Fibroblast of peridontal ligament (primary cell): ENCODE results near the gene GCNA.
A peak's percentile ranks its signal among the peaks of the same experiment; 100 is the strongest.
"Not testable (repeated sequence)": the region's sequence is repeated elsewhere in the genome, so short reads cannot be mapped to it uniquely, and the experiment has no call there.

Source experiments
- DNase-seq: peaks from one replicate; pipeline ENCODE4 v3.0.0-alpha.2; 2010; ENCODE audit errors: extremely low read depth

The GCNA gene

DNA sequence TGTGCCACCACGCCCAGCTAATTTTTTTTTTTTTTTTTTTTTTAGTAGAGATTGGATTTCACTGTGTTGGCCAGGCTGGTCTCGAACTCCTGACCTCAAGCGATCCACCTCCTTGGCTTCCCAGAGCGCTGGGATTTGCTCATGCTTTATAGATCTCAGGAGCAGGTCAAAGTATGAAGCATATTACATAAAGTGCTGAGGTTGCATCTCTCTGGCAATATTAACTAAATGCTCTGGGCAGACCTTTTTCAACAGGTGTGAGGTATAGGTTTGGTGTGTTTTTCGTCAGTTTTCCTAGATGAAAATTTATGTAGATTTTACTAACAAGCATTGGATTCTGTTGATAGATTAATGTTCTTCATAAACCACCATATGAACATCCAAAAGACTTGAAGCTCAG is 19.3 kb upstream of the GCNA start:
- DNase-seq: no peak

DNA sequence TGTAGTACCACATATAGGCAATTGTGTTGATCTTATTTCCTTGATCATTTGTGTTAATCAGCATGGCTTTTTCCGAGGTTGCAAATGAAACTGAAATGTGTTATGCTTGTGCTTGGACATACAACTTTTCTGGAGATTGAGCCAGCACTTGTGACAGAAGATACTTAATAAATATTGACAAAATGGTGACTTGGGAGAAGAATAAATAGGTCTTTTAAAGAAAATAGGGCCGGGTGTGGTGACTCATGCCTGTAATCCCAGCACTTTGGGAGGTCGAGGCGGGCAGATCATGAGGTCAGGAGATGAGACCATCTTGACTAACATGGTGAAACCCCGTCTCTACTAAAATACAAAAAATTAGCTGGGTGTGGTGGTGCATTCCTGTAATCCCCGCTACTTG is 18.5 kb upstream of the GCNA start:
- DNase-seq: not testable (repeated sequence)

DNA sequence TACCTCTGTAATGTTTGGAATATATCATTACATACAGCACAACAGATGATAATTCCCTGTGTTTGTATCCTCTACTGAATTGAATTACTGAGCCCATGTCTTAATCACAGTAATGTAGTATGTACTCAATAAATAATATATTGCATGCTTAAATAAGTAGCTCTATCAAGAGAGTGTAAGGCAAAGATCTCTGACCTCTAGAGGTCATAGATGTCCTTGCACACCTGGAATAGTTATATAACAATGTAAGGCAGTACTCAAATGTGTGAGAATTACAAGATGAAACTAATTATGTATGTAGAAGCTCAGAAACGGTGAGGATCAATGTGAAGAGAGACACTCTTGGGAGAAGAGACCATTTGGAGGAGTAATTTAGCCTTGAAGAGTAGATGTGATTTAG is 14.3 kb upstream of the GCNA start:
- no peak for DNase-seq

DNA sequence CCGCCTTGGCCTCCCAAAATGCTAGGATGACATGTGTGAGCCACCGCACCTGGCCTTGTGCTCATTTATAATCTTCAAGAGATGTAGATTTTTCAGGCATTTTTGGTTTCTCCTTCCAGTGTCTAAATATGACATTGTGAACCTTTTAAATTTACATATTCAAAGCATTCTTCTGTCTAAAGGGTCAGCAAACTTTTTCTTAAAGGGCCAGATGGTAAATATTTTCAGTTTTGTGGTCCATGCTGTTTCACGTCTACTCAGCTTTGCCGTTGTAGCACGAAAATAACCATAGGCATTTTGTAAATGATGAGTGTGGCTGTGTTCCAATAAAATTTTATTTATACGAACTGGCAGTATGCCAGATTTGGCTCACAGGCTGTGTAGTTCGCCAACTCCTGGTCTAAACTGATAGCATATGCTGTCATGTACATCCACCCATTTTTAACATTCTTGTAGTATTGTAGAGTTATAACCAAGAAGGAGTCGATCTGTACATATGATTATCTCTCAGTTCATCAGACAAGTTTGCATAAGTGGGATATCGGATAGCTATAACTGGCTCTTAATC is 12.7 kb upstream of the GCNA start:
- DNase-seq: peak; percentile 13

DNA sequence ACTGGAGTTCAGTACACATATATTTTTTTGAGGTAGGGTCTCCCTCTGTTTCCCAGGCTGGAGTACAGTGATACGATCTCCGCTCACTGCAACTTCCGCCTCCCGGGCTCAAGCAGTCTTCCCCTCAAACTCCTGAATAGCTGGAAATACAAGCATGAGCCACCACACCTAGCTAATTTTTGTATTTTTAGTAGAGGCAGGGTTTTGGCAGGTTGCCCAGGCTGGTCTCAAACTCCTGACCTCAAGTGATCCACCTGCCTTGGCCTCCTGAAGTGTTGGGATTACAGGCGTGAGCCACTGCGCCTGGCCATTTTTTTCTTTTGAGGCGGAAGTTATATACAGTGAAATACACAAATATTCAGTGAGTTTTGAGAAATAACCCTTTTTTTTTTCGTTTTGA is 6.8 kb upstream of the GCNA start:
- DNase-seq: not testable (repeated sequence)

DNA sequence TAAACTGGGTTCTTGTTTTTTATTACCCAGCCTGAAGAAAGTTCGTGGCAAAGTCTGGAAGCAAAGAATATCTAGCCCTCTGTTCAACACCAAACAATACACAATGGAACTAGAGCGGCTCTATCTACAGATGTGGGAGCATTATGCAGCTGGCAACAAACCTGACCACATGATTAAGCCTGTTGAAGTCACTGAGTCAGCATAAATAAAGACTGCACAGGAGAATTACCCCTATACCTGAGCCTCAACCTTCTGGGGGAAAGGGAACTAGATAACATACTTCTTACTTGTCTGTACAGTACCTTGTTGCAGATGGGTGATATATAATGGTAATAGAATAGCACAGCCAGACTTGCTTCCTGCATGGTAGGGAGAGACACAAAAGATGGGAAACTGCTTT is 4.6 kb upstream of the GCNA start:
- no peak for DNase-seq

DNA sequence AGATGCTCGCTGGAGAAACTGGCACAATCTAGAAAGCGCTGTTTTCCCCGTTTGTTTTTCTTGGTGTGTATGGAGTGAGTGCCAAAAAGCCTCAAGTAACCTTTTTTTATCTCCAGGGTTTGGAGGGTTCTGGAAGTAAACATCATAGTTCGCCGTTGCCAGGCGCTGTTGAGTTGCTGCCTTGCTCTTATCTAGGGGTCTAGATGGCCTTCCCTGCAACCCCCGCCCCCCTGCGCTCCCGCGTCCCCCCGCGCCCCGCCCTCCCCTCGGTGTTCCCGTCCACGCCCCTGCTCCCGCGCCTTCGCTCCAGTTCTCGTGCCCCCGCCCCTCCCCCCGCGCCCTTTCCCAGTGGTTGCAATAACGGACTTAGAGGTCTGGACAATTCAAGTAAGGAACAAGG is 555 bp upstream of the GCNA start:
- no peak for DNase-seq

DNA sequence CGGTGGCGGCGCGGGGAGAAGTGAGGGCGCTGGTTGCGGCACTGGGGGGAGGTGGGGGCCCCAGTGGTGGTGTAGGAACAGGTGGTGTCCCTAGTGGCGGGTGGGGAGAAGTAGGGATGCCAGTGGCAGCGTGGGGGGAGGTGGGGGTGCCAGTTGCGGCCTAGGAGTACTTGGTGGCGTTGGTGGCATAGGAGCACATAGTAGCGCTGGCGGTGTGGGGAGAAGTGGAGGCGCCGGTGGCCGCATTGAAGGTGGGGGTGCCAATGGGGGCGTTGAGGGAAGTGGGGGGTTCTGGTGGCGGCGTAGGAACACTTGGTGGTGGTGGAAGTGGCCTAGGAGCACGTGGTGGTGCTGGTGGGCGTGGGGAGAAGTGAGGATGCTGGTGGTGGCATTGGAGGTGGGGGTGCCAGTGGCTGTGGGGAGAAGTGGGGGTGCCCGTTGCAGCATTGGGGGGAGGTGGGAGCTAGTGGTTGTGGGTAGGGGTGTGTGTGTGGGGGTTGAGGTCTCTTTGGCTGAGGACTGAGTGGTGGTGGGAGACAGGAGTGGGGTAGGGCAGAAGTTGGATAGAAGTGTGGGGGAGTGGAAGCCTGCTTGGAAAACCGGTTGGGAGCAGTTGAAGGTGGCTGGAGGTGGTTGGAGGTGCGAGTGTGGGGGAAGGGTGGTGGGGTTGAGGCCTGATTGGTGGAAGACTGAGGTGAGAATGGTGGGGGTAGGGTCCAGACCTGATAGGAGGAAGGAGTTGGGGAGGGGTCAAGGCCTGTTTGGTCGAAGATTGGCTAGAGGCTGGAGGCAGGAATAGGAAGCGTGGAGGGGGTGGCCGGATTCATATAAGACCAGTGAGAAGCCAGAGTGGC is 1.1 kb downstream of the GCNA start:
- no peak for DNase-seq

DNA sequence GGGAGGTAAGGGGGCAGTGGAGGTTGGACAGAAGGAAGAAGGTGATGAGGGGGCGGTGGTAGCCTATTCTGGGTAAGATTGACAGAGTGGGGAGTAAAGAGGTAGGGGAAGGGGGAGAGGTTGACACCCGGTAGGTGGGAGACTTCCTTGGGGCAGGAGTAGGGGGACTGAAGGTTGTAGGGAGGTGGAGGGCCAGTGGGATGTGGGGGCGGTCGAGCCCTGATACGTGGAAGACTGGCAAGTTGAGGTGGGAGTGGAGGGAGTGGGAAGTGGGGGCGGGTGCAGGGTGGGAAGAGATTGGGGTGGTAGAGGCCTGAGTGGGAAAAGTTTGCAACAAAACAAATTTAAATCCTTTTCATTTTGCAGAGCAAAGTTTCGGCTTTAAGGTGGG is 1.7 kb downstream of the GCNA start:
- DNase-seq: no peak

DNA sequence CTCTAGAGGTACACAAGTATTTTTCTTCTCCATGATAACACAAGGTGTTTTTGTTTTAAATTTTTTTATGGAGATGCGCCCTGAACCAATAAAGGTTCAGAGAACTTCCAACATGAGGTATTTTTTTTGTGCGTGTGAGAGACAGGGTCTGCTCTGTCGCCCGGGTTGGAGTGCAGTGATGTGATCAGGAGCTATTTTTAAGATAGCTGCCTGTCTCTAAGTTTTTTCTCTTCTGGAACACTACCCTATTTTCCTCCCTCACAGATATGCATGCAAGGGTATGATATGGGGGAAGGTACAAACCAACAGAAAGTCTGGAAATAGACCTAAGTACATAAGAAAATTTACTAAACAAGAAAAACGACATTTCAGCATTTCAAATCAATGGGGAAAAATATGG is 3.0 kb downstream of the GCNA start:
- no peak for DNase-seq

DNA sequence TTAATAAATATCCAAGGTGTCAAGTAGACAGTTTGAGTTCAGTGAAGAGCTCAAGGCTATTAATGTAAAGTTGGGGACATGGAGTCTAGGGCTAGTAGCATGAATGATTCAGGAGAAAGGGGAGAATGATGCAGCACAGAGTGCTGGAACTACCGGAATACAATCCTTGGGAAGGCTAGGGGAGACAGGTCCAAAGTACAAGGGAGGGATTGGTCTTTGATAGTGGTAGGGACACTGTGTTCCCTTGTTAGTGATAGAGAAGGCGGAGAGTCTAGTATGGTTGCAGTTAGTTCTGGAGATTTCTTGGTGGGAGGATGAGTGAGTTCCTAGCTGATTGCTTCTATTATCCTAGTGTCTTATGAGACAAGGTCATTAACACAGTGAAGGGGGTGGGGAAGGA is 8.7 kb downstream of the GCNA start:
- DNase-seq: no peak

DNA sequence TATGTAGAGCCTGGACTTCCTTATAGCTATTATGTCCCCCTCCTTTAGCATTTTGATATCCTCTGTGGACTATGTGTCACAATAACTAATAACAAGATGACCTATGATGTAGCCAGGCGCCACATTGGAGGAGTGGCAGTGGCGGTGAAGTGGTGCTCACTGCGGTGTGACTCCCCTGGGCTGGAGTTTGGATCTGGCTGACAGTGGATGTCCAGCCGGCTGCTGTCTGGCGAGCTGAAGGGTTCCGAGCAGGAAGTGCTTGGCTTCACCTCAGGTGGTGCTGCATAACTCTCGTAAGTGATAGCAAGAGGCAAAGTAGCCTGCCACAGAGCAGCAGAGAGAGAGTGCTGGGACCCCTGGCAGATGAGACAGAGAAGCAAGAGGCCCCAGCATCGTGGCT is 15.0 kb downstream of the GCNA start:
- not testable (repeated sequence) for DNase-seq

DNA sequence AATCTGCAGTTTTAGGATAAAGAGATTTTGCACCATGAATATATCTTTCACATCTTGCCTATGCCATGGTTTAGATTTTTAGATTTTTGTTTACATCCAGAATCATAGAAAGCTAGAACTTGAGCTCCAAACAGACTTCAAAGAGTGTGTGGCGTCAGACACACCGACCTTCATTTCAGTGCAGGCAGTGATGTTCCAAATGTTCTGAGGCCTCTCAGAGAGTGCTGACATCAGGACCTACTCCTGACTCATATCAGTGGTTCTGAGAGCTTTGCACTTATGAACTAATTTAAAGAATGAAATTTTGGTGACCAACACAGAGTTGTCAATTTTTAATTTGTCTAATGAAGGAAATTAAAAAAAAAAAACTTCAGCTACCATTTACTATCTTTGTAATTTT is 21.7 kb downstream of the GCNA start:
- no peak for DNase-seq

DNA sequence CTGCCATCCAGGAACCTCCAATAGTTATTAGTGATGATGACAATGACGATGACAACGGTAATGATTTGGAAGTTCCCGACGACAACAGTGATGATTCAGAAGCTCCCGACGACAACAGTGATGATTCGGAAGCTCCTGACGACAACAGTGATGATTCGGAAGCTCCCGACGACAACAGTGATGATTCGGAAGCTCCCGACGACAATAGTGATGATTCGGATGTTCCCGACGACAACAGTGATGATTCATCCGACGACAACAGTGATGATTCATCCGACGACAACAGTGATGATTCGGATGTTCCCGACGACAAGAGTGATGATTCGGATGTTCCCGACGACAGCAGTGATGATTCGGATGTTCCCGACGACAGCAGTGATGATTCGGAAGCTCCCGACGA is 25.4 kb downstream of the GCNA start:
- DNase-seq: no peak

DNA sequence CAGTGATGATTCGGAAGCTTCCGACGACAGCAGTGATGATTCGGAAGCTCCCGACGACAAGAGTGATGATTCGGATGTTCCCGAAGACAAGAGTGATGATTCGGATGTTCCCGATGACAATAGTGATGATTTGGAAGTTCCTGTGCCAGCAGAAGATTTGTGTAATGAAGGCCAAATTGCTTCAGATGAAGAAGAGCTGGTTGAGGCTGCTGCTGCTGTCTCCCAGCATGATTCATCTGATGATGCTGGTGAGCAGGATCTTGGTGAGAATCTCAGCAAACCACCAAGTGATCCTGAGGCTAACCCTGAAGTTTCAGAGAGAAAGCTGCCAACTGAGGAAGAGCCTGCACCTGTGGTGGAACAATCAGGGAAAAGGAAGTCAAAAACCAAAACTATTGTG is 25.9 kb downstream of the GCNA start:
- no peak for DNase-seq

DNA sequence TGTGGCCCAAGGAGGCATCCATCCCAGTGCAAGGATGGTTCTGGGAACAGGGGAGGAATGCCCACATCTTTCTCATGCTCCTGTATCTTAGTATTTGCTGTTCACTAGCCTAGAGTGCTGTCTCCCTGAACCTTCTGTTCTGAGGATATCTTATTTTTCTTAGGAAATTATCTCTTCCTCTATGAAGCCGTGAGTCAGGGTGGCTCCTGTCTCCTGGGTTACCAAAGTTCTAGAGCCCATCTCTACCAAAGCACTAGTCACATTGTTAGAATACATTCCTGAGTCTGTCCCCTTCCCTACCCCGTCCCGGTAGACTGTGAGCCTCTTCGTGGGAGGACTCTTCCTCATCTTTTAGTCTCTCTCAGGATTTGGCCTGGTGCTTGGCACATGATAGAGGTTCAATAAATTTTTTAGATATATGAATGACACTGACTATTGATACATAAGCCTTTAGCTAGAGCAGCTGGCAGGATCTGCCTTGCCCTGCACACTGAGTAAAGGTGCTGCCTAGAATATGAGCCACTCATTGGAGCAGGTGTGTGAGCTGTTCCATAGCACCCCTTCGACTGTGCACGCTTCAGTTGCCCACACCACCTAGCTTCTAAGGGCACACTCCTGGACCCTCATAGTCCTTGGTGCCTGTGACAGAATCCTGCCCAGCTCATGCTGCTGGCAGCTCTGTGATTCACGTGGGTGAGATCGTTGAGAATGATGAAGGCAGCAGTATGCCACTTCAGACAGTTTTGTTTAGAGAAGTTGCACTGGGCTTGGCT is 26.7 kb downstream of the GCNA start:
- no peak for DNase-seq

DNA sequence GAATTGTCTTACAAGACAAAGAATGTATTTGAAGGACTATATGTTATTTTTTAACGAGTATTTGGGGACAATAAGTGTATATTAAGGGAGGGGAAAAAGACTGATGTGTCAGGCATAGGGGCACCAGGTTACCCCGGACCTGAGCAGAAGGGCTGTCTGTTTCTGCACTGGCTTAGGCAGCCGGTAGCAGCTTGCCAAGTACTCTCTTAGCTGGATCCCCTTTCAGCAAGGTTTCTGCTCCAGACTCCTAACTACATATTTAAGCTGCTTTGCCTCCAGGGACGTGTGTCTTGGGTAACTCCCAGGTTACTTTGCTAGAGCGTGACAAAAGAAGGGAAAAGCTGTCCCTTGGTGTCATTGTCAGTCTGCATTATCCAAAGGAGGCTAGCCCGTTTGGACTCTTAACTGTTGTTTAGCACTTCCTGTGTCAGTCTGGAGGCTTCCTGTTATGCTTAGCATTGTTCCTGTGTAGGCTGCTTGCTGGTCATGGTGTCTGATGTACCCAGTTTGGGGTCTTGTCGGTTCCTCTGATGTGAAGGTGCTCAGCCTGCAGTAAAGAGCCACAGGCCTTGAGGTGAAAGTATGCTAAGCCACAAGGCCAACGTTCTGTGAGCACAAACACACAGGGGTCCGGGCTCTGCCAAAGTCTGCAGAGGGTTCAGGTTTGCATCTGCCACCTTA is 28.4 kb downstream of the GCNA start:
- no peak for DNase-seq

DNA sequence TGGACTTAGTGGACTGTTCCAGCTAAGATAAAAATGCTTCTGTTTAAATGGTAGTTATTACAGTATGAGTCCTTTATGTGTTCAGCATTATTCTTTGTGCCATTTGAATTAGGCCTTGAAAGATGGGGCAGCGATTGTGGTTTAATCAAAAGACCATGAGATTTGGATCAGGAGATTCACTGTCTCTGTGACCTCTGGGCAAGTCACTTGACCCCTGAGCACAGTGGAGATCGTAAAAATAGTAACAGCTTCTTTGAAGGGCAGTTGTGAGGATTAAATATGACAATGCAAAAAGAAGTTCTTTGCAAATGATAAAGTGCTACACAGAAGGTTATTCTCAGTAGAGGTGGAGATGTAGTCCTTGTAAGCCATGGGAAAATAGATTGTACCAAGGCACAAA is 29.3 kb downstream of the GCNA start:
- DNase-seq: no peak

DNA sequence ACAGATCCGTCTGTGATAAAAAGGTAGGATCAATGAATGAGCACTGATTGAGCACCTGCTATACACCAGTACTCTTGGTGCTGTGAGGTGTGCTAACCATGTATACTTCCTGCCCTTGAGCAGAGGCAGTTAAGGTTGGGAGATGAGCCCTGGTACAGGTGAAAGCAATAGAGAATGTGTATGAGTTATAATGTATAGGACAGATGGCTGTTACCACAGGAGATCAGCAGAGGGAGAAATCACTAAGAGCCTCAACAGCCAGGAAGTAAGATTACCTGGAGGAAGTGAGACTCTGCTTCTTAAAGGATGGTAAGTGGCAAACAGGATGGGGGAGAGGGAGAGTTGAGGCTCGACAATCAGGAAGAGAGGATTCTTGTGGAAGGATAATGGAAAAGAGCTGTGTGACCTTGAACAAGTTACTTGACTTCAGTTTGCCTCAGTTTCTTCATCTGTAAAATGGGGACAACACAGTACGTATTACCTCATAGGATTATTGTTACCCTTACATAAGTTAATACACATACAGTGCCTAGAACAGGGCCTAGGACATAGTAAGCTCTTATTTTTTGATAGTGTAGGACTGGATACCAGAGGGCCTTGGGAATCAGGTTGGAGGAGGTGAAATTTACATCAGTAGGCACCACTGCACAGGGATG is 31.0 kb downstream of the GCNA start:
- DNase-seq: no peak

DNA sequence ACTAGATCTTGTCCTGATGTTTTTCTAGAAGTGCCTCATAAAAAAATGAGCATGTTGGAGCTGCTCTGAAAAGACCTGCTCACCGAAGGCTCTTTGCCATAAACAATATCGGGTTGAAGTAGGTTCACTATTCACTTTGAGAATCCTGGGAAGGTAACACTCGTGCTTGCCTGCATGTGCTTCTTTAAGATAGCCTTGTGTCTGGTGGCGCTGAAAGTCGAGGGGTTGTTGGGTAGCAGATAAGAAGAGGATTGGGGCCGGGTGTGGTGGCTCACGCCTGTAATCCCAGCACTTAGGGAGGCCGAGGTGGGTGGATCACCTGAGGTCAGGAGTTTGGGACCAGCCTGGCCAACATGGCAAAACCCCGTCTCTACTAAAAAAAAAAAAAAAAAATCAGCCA is 33.5 kb downstream of the GCNA start:
- DNase-seq: not testable (repeated sequence)

DNA sequence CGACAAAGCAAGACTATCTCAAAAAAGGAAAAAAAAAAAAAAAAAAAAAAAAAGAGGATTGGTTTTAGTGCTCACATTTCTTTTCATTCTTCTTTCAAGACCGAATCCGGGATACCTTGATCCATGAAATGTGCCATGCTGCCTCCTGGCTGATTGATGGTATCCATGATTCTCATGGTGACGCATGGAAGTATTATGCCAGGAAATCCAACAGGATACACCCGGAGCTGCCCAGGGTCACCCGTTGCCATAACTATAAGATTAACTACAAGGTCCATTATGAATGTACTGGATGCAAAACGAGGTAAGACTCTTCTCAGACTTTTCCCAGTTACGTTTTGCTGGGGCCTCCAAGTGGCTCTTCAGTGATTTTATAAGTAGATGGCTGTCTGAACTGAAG is 34.0 kb downstream of the GCNA start:
- DNase-seq: no peak

DNA sequence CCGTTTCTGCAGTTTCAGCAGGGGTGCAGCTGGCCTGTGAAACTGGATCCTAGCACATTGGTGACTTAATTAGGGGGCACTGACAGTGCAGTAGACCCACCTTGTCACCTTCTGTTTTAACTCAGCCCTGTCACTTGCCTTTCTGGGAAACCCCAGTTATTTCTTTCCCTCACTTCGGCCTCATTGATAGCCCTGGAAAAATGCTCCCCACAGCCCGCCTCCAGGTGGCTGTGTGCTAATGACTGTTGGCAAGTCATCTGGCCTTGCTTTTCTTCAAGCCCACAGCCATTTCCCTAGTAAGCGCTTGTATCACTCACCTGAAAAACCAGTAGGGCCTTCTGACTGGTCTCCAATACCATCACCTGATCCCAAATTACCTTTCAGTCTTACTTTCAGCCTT is 36.8 kb downstream of the GCNA start:
- DNase-seq: no peak
